Inflammatory macrophage treated with lipopolysaccharide for 4 hours (primary cell): ENCODE data around the gene PRKAG1.

ENCODE experiments used
- DNase-seq: peaks from one replicate; pipeline ENCODE4 v3.0.0-alpha.2; 2020

The PRKAG1 gene

DNA sequence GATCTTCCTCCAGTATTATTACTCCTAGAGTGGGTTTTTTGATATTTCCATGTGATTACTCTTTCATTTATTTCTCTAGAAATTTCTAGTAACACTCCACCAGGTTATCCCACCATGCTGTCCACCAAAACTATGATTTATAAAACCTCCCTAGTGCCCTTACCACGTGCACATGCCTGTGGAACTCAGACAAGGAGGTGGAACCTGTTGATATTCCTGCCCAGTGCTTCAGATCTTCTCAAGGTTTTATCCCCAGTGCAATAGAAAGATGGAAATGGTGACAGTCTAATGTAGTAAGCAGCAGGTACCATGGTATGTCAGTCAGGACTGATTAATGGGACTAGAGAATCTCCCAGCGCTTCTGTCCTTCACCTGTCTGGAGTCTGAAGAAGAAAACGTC, 57.7 kb downstream of the PRKAG1 start:
- no peak for DNase-seq

DNA sequence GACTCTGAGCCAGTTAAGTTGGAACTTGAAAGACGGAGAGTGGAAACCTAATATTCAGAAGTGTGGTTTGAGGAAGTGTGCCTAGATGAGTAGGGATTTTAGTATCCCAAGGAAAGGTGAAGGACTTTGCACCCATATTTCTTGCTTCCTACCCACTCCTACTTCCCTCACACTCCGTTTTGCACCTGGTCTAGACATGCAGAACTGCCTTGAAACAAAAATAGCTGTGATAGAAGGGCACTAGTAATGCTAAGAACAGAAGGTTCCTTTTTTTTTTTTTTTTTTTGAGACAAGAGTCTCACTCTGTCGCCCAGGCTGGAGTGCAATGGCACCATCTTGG, 60.6 kb downstream of the PRKAG1 start:
- DNase-seq, result no peak

DNA sequence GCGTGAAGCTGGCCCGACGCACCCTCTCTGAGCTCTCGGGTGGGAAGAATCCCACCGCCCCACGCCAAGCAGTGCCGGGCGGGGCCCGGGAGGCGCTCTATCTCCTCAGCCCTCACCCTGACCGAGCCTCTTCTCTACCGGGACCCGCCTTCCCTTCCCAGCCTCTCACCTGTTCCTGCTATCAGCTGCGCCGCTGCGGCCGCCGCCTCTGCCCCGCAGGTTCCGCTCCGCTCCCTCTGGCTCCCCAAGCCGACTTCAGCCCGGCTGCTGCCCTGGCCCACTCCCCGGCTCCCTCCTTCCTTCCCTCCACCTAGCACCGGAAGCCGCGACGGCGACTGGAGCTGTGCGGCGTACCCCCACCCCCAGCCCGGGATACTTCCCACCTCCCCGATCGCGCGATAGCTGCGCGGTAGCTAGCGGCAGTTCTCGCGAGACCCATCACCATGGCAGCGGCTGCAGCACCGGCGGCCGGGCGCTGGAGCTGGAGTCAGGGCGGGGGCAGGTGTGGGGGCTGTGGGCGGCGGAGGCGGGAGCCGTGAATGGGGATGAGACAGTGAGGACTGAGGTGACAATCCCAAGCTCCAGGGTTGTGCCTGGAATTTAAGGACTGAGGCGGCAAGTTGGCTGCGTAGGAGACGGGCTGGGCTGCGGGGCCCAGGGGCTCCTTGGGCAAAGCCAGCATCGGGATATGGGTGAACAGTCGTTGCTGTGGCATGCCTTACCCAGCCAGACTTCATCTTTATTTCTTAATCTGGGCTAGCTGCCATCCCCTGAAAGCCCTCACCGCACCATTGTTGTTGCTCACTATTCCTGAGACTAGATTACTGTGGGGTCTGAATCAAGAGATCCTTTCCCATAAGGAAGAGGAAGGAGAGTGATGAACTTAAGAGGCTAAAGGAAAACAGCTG, 61.2 kb downstream of the PRKAG1 start, which contains the start of gene ARF3:
TSS of gene ARF3 (minus strand) at position 347 of the 908 bp plus-strand sequence. CDS start 16,392 bp downstream, outside the sequence.
- DNase-seq, result peak; percentile 92

DNA sequence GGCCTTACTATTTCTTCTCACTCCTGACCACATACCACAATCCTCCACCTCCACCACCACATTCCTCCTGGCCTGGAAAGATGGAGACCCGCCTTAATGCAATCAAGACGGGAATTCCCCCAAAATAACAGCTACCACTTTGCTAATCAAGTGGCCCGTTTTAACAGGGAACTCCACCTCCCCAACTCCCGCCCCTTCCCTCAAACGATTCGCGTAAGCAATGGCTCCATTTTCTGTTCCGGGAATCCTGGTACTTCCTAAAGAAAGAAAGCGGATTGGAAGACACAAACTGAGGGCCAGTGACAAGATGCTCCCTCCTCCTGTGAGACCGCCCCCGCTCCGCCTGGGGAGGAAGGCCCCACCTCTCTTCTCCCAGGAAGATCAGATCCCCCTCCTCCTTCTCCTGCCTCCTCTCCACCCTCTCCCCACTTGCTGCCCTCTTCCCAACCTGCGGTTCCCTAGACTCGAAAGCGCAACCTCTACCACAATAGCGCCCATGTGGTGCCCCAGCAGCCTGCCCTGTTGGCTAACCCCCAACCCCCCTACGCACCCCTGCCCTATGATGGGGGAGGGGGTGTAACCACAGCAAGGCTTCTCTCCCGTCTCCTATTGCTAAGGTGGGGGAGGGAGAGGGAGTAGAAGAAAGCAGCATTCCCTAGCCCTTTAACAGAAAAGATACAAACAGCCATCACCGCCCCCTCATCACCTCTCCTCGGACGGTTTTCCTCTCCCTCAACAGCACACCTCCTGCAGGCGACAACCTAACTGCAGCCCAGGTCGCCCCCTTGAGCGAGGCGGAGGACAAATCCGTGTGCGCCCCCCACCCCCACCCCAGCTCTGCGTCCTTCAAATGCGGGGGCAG, 62.1 kb downstream of the PRKAG1 start:
- peak; percentile 95 for DNase-seq

DNA sequence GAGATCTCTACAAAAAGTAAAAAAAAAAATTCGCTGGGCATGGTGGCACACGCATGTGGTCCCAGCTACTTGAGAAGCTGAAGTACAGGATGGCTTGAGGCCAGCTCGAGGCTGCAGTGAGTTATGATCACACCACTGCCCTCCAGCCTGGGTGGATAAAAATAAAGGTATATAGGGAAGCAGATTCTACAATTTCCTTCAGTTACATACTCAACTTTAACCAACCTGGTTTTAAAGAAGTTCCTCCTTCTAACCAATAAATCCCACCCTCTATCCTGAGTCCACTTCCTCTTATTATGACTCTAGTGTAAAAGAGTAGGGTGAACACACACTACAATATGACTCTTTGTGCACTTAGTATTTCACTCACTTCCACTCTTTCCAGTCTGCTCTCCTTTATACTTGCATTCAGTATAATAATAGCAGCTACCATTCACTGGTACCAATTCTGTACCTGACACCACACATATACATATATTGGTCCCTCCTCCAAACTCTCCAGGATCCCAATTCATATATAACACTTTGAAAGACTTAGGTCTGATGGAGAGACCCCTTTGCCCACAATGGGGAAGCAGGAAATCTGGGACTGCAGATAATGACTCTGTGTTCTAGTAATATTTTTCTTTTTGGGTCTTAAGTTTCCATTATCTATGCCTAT, 63.6 kb downstream of the PRKAG1 start:
- DNase-seq, result peak; percentile 67

DNA sequence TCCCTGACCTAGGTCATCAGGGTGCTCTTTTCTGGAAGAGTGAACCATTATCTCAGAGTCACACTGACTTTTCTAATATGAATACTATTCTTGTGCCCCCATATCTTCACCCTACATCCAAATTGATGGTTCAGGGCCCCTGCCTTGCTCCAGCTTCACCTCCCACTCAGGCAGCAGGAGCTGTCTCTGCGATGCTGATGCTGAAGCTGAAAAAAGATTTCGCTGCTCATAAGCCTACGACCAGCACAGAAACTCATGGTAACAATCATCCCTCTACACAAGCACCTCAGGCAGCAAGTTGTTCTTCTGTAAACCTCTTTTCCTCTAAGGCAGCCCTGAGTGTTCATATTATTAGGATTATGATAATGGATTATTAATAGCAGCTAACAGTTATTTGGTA, 64.5 kb downstream of the PRKAG1 start:
- DNase-seq, result no peak

DNA sequence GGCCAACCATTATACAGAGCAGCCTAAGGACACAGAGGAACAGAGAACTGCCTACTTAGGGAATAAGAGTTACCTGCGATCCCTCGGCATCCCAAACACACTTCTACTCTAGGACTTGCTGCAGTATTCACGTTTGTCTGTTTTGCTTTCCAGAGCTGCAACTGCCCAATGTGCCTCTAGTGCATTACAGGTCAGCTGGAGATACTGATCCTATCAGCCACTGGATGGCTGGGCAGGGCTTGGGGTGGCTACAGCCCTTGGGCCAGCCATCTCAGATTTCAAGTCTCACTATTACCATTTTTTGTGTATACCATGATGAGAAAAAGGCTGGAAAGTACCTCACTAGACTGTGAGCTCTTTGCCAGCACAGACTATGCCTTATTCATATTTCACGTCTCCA, 65.9 kb downstream of the PRKAG1 start:
- DNase-seq, result no peak
